IMR-90 (cell line): Measurements from ENCODE around the gene DPP10.
"Not testable (repeated sequence)": the region's sequence is repeated elsewhere in the genome, so short reads cannot be mapped to it uniquely, and the experiment has no call there.

ENCODE experiments used
- CEBPB ChIP-seq: IDR thresholded peaks from 2 replicates; pipeline ENCODE4 v1.6.1; 2012; ENCODE audit warnings: low read depth, low read length, improper control_type of control experiment
- FOS ChIP-seq: fragments of 150-350 bp; IDR thresholded peaks from 2 replicates; pipeline ENCODE4 v1.6.1; 2016; ENCODE audit warnings: low read depth, low read length
- MAFK ChIP-seq: IDR thresholded peaks from 2 replicates; pipeline ENCODE4 v1.6.1; 2012; ENCODE audit warnings: low read depth, low read length, improper control_type of control experiment
- MAZ ChIP-seq: IDR thresholded peaks from 2 replicates; pipeline ENCODE4 v1.6.1; 2012; ENCODE audit warnings: low read depth, mild to moderate bottlenecking, low read length, improper control_type of control experiment, moderate library complexity, borderline replicate concordance
- MXI1 ChIP-seq: IDR thresholded peaks from 2 replicates; pipeline ENCODE4 v1.6.1; 2012; ENCODE audit warnings: low read depth, mild to moderate bottlenecking, low read length, moderate library complexity, borderline replicate concordance
- NFE2L2 ChIP-seq: fragments of 150-350 bp; IDR thresholded peaks from 2 replicates; pipeline ENCODE4 v1.6.1; 2016; ENCODE audit warnings: low read depth, mild to moderate bottlenecking, low read length
- POLR2A ChIP-seq: IDR thresholded peaks from 2 replicates; pipeline ENCODE4 v1.6.1; 2012; ENCODE audit warnings: mild to moderate bottlenecking, low read depth, low read length
- RAD21 ChIP-seq: IDR thresholded peaks from 2 replicates; pipeline ENCODE4 v1.6.1; 2012; ENCODE audit warnings: low read length, improper control_type of control experiment
- RCOR1 ChIP-seq: IDR thresholded peaks from 2 replicates; pipeline ENCODE4 v1.6.1; 2012; ENCODE audit warnings: mild to moderate bottlenecking, low read length, improper control_type of control experiment; ENCODE audit not compliant: insufficient replicate concordance
- RFX5 ChIP-seq: IDR thresholded peaks from 2 replicates; pipeline ENCODE4 v1.8.0; 2012; ENCODE audit warnings: low read depth, mild to moderate bottlenecking, low read length, moderate library complexity
- TF ChIP-seq, protein P1 (sequence below): conservative IDR thresholded peaks from 2 replicates; pipeline ENCODE4 v1.5.1; 2012; ENCODE audit warnings: mild to moderate bottlenecking, low read depth, low read length, improper control_type of control experiment
- TF ChIP-seq, protein P2 (sequence below): fragments of 150-350 bp; IDR thresholded peaks from 2 replicates; pipeline ENCODE4 v1.6.1; 2016; ENCODE audit warnings: low read depth, mild to moderate bottlenecking, low read length, moderate library complexity, borderline replicate concordance
- TF ChIP-seq, protein P3 (sequence below): fragments of 150-350 bp; IDR thresholded peaks from 2 replicates; pipeline ENCODE4 v1.6.1; 2017; ENCODE audit warnings: mild to moderate bottlenecking, antibody characterized with exemption, low read length, low read depth

DNA sequence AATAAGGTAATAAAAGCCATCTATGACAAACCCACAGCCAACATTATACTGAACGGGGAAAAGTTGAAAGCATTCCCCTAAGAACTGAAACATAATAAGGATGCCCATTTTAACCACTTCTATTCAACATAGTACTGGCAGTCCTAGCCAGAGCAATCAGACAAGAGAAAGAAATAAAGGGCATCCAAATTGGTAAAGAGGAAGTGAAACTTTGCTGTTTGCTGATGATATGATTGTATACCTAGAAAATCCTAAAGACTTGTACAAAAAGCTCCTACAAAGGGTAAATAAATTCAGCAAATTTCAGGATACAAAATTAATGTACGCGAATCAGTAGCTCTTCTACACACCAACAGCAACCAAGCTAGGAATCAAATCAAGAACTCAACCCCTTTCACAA is 579.6 kb downstream of the DPP10 start:
- TF ChIP-seq, protein P1, sequence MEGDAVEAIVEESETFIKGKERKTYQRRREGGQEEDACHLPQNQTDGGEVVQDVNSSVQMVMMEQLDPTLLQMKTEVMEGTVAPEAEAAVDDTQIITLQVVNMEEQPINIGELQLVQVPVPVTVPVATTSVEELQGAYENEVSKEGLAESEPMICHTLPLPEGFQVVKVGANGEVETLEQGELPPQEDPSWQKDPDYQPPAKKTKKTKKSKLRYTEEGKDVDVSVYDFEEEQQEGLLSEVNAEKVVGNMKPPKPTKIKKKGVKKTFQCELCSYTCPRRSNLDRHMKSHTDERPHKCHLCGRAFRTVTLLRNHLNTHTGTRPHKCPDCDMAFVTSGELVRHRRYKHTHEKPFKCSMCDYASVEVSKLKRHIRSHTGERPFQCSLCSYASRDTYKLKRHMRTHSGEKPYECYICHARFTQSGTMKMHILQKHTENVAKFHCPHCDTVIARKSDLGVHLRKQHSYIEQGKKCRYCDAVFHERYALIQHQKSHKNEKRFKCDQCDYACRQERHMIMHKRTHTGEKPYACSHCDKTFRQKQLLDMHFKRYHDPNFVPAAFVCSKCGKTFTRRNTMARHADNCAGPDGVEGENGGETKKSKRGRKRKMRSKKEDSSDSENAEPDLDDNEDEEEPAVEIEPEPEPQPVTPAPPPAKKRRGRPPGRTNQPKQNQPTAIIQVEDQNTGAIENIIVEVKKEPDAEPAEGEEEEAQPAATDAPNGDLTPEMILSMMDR = not testable (repeated sequence)
- not testable (repeated sequence) for TF ChIP-seq RFX5, MAFK, NFE2L2, POLR2A, FOS, RCOR1, RAD21, MXI1, CEBPB, MAZ
- TF ChIP-seq, protein P2, sequence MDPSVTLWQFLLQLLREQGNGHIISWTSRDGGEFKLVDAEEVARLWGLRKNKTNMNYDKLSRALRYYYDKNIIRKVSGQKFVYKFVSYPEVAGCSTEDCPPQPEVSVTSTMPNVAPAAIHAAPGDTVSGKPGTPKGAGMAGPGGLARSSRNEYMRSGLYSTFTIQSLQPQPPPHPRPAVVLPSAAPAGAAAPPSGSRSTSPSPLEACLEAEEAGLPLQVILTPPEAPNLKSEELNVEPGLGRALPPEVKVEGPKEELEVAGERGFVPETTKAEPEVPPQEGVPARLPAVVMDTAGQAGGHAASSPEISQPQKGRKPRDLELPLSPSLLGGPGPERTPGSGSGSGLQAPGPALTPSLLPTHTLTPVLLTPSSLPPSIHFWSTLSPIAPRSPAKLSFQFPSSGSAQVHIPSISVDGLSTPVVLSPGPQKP = not testable (repeated sequence)
- TF ChIP-seq, protein P3, sequence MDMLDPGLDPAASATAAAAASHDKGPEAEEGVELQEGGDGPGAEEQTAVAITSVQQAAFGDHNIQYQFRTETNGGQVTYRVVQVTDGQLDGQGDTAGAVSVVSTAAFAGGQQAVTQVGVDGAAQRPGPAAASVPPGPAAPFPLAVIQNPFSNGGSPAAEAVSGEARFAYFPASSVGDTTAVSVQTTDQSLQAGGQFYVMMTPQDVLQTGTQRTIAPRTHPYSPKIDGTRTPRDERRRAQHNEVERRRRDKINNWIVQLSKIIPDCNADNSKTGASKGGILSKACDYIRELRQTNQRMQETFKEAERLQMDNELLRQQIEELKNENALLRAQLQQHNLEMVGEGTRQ = not testable (repeated sequence)
